GM04503 (cell line): ENCODE measurements around the gene RPRD2.
"Not testable (repeated sequence)": the region's sequence is repeated elsewhere in the genome, so short reads cannot be mapped to it uniquely, and the experiment has no call there.

Experiments used
- DNase-seq: peaks from one replicate; pipeline ENCODE4 v3.0.0-alpha.2; 2012; ENCODE audit warnings: low read depth

Gene RPRD2

DNA sequence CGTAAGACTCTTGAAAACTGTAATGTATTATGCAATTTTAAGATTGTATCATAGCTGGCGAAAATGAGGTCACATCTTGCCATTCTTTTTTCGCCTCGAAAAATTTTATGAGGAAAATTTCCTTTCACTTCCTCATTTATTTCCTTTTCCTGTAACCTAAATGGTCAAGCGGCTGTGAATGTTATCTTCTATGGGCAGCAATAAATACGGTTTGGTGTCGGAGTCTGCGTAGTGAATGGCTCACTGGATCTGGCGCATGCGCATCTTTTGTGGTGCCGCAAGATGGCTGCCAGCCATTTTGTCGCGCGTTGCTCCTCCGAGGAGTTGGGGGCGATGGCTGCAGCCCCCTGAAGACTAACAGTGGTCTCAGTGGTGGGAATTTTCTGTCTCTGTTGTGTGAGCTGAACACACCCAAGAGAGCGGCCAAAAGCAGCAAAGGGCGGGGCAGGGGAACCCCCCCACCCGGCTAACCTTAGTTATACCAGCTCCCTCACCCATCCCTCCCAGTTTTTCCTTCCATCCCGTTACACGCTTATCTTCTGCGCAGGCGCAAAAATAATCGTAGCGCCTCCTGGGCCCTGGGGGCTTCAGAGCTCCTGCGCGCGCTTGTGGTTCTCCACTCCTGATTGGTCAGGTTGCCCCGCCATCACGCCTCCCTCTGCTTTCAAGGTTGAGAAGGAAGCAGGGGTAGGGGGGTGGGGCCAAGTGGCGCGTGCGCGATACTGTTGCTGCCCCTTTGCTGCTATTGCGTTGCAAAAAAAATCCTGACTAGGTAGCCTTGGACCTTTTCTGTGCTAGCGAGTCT lies at the start of gene RPRD2:
TSS of gene RPRD2 (plus strand) at position 722 of the 805 bp plus-strand sequence. CDS start 568 bp downstream, outside the sequence.
- DNase-seq, result peak; percentile 95

GRCh38 chr1:150314691-150315090 lies 49.3 kb upstream of the RPRD2 start:
- not testable (repeated sequence) for DNase-seq

GRCh38 chr1:150320667-150320978 lies 43.3 kb upstream of the RPRD2 start:
- DNase-seq, result no peak

DNA sequence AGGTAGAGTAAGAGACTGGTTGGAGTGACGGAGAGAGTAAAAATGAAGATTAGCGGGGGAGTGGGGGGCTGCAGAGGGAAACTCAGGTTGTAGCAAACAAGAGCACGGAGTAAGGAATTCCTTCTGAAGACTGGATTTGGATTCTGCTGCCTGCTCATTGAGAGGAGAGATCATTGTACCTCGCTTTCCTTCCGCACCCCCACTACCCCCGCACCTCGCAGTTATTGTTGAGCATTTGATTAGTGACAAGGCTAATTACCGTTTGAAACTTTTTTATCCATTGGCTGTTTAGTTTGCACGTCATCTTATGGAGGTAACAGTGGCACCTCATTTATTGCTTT lies 42.2 kb upstream of the RPRD2 start:
- no peak for DNase-seq

GRCh38 chr1:150322310-150322709 lies 41.6 kb upstream of the RPRD2 start:
- peak; percentile 6 for DNase-seq

DNA sequence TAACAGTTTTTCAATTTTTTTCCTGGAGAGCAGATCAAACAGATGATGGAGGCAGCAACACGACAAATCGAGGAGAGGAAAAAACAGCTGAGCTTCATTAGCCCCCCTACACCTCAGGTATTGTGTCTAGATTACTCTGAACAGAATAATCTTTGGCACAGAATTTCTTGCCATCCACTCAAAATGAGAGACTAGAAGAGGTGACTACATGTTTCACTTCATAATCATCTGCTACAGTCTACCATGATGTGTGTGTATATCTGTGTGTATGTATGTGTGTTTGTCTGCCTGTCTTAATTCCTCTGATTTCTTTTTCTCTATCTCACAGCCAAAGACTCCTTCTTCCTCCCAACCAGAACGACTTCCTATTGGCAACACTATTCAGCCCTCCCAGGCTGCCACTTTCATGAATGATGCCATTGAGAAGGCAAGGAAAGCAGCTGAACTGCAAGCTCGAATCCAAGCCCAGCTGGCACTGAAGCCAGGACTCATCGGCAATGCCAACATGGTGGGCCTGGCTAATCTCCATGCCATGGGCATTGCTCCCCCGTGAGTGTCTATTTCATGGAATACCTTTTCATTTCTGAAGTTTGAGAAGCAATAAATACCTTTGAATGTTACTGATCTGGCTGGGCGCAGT lies 31.2 kb upstream of the RPRD2 start:
- no peak for DNase-seq

GRCh38 chr1:150346316-150346715 lies 17.6 kb upstream of the RPRD2 start:
- no peak for DNase-seq

GRCh38 chr1:150352866-150353265 lies 11.1 kb upstream of the RPRD2 start:
- no peak for DNase-seq

DNA sequence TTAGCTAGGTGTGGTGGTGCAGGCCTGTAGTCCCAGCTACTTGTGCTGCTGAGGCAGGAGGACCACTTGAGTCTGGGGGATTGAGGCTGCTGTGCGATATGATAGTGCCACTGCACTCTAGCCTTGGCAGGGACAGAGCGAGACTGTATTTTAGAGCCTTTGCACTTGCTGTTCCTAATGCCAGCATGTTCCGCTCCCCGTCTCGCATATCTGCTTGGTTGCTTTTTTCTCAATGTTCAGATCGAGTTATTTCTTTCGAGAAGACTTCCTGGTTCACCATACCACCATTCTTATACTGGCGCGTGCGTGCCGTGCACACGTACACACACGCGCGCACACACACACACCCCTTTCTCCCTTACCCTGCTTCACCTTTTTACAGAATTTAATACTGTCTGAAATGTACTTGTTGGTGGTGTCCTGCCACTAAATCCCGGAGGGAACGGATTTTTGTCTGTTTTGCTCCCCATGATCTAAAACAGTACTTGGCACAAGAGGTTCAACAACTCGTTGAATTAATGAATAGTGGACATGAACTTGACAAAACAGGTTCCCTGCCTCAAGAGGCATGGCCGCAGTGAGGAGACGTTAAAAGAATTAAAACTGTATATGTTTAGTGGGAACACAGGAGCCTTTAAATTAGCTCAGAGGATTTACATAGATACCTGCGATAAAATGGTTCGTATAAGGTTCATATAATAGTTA lies 1.1 kb upstream of the RPRD2 start:
- DNase-seq, result no peak

- no peak for DNase-seq
Observed at GRCh38 chr1:150364231-150365003, 470 bp downstream of the RPRD2 start.

DNA sequence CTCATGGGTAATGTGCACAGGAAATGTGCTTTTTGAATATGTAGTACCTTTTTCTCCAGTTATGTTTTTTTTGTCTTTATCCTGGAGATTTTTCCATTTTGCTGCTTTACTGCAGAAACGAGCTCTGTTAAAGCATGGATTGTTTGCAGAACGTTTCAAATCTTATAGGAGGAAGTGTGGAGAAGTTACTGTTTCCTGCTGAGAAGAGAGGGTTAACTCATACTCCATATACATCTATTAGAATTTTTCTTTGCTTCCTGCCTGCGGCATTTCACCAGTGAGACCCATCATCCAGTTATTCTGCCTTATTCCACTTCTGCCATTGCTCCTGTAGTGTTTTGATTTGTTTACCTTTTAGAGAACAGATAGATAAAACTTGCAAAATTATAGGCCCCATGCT lies 2.0 kb downstream of the RPRD2 start:
- no peak for DNase-seq

- DNase-seq, result no peak
Observed at GRCh38 chr1:150366416-150367296, 2.7 kb downstream of the RPRD2 start.

- DNase-seq, result no peak
Observed at GRCh38 chr1:150371110-150371509, 7.2 kb downstream of the RPRD2 start.

- no peak for DNase-seq
Observed at GRCh38 chr1:150372580-150372979, 8.6 kb downstream of the RPRD2 start.

DNA sequence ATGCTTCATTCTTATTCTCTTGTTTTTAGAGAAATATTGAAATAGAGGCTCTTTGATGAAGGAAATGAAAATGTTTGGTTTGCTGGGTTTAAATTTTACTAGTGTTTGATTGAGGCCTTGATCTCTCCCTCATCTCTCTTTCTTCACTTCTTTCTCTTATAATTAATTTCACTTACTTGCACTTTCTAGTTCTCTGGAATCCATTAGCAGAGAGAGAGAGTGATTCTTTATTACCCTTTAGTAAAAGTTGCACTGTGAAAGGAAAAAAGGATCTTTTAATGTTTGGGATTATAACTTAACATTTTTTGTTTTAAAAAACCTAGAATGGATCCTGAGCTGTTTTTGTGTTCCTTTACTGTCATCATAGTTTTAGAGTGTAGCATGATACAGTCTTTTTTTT lies 12.2 kb downstream of the RPRD2 start:
- no peak for DNase-seq

DNA sequence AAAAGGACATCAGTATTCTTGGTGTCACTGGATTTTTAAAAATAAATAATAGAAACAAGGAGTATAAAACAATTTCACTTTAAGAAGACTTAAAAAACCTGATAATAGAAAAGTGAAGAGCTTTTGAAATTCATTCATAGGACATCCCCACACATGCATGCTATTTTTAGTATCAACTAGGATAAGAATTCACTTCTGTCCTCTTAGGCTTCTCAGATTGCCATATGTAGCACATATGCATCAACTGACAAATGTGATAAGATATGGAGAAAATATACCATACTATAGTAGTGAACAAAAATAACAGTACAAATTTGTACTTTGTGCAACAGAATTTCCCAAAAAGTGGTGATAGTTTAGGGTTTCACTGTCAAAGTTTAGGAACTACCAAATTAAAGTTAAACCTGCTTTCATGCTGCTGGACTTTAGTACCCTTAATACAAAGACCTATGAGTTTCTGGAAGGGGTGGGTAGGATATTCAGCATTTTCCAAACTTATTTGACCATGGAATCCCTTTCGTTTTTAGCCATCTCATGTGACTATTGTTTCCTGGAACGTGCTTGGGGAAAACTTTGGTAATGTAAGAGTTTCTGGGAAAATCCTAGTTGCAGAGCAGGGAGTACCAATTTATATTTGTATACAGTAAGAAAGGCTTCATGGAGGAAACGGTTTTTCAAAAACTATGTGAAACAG lies 19.8 kb downstream of the RPRD2 start:
- no peak for DNase-seq

DNA sequence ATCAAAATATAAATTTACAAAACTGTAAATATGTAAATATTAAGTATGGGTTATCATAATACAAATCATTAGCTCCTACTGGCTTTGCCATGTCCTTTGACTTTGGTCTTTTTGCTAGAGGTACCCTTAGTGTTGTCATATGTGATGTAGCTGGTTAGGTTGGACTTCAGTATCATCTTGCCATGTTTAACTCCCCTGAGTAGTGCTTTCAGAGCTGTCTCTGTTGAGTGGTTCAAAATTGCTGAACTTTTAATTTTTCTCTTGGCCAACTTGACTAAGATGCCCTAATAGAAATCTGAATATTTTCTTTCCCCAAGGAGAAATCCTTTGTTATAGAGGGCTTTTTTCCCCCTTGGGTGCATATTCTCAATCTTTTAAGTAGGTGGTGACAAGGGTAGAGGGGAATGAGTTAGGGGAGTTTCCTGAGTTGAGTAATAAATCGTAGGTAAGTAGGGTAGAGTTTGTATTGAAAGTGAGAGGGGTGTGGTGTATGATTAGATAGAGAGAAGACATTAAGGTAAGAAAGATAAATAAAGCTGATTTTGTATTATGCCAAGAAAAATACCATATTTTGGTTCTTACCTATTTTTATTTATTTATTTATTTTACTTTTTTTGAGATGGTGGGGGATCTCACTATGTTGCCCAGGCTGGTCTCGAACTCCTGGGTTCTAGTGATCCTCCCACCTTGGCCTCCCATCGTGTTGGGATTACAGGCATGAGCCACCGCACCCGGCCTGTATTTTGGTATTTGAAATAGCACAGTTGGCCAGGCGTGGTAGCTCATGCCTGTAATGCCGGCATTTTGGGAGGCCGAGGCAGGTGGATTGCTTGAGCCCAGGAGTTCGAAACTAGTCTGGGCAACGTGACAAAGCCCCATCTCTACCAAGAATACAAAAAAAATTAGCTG lies 21.8 kb downstream of the RPRD2 start:
- DNase-seq, result no peak

DNA sequence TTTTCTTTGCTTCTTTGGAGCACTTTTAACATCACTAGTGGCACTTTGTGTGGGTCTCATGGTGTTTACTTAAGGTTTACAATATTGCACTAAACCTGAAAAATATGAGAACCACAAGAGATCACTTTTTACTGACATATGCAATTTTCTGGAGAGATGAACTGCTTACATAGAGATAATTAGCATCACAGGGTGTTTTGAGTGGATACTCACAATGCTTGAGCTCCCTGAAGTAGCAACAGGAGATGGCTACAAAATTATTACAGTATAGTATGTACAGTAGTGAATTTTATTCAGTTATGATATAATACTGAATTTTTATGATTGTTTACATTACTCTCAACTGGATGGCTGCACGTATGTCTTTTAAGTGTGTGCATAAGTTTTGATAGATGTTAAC lies 22.6 kb downstream of the RPRD2 start:
- no peak for DNase-seq

GRCh38 chr1:150387200-150387599 lies 23.3 kb downstream of the RPRD2 start:
- no peak for DNase-seq

- no peak for DNase-seq
Observed at GRCh38 chr1:150388241-150388640, 24.3 kb downstream of the RPRD2 start.
